Measurements from ENCODE around the gene KIF1A. TPM values are rescaled to one million over a fixed set of nuclear protein-coding genes. Genes with fewer than 3 reads are reported as not detected.

KIF1A gene
- total and polyA plus RNA-seq, 2 of the 8 experiments (the other 6 are each of a cell fraction or from before 2014, with no cell fraction given): 61.3 to 281 TPM

DNA sequence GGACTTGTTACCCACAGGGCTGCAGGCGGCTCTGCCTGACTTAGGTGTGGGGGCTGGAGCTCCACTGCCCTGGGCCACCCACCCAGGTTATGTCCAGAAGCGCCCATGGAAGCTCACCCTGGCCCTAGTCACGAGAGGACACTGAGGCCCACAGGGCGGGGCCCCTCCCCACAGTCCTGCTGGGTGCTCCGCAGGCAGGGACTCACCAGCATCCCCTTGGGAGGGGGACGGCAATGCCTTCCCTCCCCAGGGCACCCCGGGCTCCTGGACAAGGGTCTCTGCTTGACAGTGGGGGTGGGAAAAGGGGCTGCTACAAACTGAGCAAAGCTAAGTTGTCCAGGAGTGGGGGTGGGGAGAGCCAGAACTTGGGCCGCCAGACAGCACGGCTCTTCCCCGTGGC lies 67.8 kb downstream of the KIF1A start:
- POLR2A ChIA-PET (ENCODE audit: partially characterized antibody): interaction anchor here (1.5 to 9.3 kb wide), 3 partner anchors 10 to 27 kb away, joined by 4 to 89 read pairs (median 16); no protein-coding TSS in a partner anchor
- 98% methylated on average over 6 of the region's 10 CpGs; no CpG with 5 or more reads in 1 of the 2 experiments for WGBS, 2 experiments (ENCODE audit: extremely low coverage in 1 of 2, insufficient coverage in 1 of 2, insufficient read length in 1 of 2, insufficient replicate concordance in 2 of 2, low coverage in 1 of 2, low lambda C conversion rate in 2 of 2, missing lambda C conversion rate in 1 of 2)

More for the DNA sequence above, 67.8 kb downstream of the KIF1A start:
- H2AFZ ChIP-seq (ENCODE audit: low read length): no peak overlapping the region
- H4K8ac ChIP-seq (ENCODE audit: extremely low read depth, insufficient read depth, low read length): 0 out of 2 replicates have a peak overlapping the region, but pooled peaks have one; percentile 15
- no peak overlapping the region for H3K4ac ChIP-seq (replicated peaks; ENCODE audit: insufficient read length, low read depth, low read length)
- FAIRE-seq (no peak), DNase-seq (ENCODE audit: low read depth in 1 of 2, low spot score in 2 of 2) (no peak)
- no peak overlapping the region for H4K5ac ChIP-seq (ENCODE audit: insufficient read length, low read depth, low read length)
- no peaks in the 10 kb centered on the region for H3K79me1 ChIP-seq (ENCODE audit: low read depth, low read length)
- no peak overlapping the region for H3K4me3 ChIP-seq (ENCODE audit: extremely low read depth in 1 of 4, insufficient read depth in 2 of 4, low read depth in 3 of 4, low read length in 4 of 4)
- no peaks in the 10 kb centered on the region for H3K4me1 ChIP-seq (replicated peaks in 1 of 4; ENCODE audit: control insufficient read depth in 3 of 4, insufficient read depth in 4 of 4, low read length in 3 of 4)
- no peaks in the 10 kb centered on the region for H3K23me2 ChIP-seq (ENCODE audit: low read depth, low read length)
- no peak overlapping the region for H3K14ac ChIP-seq (ENCODE audit: insufficient read length)
- H4K91ac ChIP-seq (replicated peaks; ENCODE audit: insufficient read length, low read length): no peak overlapping the region
- no peak overlapping the region for H3K4me2 ChIP-seq (ENCODE audit: insufficient read depth in 1 of 2, low read depth in 2 of 2, low read length in 2 of 2)
- no peak overlapping the region for H2BK120ac ChIP-seq (replicated peaks; ENCODE audit: low read depth, low read length)
- H3K36me3 ChIP-seq (ENCODE audit: control insufficient read depth in 2 of 4, insufficient read depth in 4 of 4, low read length in 3 of 4): peaks cover 25 to 72% (median 53%) of the 10 kb centered on the region in 4 experiments
- TF ChIP-seq CREB1 (IDR thresholded peaks at IDR 0.05) (no peak), POLR2AphosphoS5 (IDR thresholded peaks at IDR 0.05; ENCODE audit: low read depth, low read length) (0 out of 2 replicates have a peak, but pooled peaks have one; percentile 17)
- H3K23ac ChIP-seq (ENCODE audit: insufficient read length): no peak overlapping the region
- H3K27me3 ChIP-seq (replicated peaks in 1 of 4; ENCODE audit: control insufficient read depth in 3 of 4, extremely low read depth in 1 of 4, insufficient read depth in 3 of 4, low read length in 3 of 4): no peaks in the 10 kb centered on the region
- H2BK15ac ChIP-seq (ENCODE audit: low read length): no peak overlapping the region
- peaks cover 10 to 14% of the 10 kb centered on the region in 2 experiments for H4K20me1 ChIP-seq (replicated peaks in 1 of 2; ENCODE audit: control insufficient read depth in 1 of 2, insufficient read depth in 2 of 2, low read length in 2 of 2)
- no peak overlapping the region for H2AK5ac ChIP-seq (ENCODE audit: low read depth, low read length)
- no peak overlapping the region for H3K27ac ChIP-seq (ENCODE audit: low read depth, low read length)
- H2BK20ac ChIP-seq (ENCODE audit: low read length): no peak overlapping the region
- no peak overlapping the region for H3K9ac ChIP-seq (replicated peaks in 1 of 4; ENCODE audit: extremely low read depth in 1 of 4, low read depth in 3 of 4, low read length in 3 of 4)
- no peak overlapping the region for H2BK12ac ChIP-seq (ENCODE audit: low read depth, low read length)
- no peaks in the 10 kb centered on the region for H3K9me3 ChIP-seq (ENCODE audit: insufficient read depth in 2 of 2, low read depth in 1 of 2, low read length in 1 of 2)
- H2BK5ac ChIP-seq (ENCODE audit: low read depth, low read length): no peak overlapping the region
- no peak overlapping the region for H3K18ac ChIP-seq (ENCODE audit: extremely low read depth, low read length)
- no peak overlapping the region for H3K56ac ChIP-seq (replicated peaks; ENCODE audit: insufficient read length, low read depth, low read length)
- H3K79me2 ChIP-seq (ENCODE audit: control insufficient read depth in 1 of 2, insufficient read depth in 2 of 2, low read length in 2 of 2): no peaks in the 10 kb centered on the region; a peak in 1 of 4 replicates
- CTCF ChIA-PET (ENCODE audit: partially characterized antibody): interaction anchor here (1.0 to 2.2 kb wide), 4 partner anchors 9 to 51 kb away, joined by 3 to 6 read pairs (median 3); no protein-coding TSS in a partner anchor
